Activated CD8-positive, alpha-beta T cell treated with anti-CD3 and anti-CD28 coated beads for 36 hours (primary cell): Measurements from ENCODE around the gene PIEZO2. TPM values are rescaled to one million over a fixed set of nuclear protein-coding genes. Genes with fewer than 3 reads are reported as not detected.

ENCODE experiments used
- ATAC-seq: fragments of 200-7000 bp; cut with Tn5 transposase; one replicate; pipeline ENCODE4 v1.10.0; 2021; ENCODE audit warnings: mild to moderate bottlenecking, moderate library complexity
- CTCF ChIA-PET: fragments of 350-600 bp; sonication (Branson Sonifier 250); formaldehyde crosslinking; loops from one replicate; lab custom pipeline; 2021; ENCODE audit warnings: antibody characterized with exemption; lab: Charles Lee
- POLR2A ChIA-PET: fragments of 350-600 bp; sonication (Branson Sonifier 250); formaldehyde crosslinking; loops from one replicate; lab custom pipeline; 2021; ENCODE audit warnings: antibody characterized with exemption; lab: Charles Lee
- DNase-seq: peaks from one replicate; pipeline ENCODE4 v3.0.0-alpha.2; 2020
- H3K27ac Mint-ChIP-seq: one replicate; pipeline ENCODE4 v1.8.0; 2021; ENCODE audit warnings: mild to moderate bottlenecking, mixed read lengths
- H3K27me3 Mint-ChIP-seq: one replicate; pipeline ENCODE4 v1.8.0; 2021; ENCODE audit warnings: mixed read lengths
- H3K36me3 Mint-ChIP-seq: one replicate; pipeline ENCODE4 v1.8.0; 2021; ENCODE audit warnings: low read depth, mixed read lengths
- H3K4me1 Mint-ChIP-seq: one replicate; pipeline ENCODE4 v1.8.0; 2021; ENCODE audit warnings: low read depth, mixed read lengths
- H3K4me3 Mint-ChIP-seq: one replicate; pipeline ENCODE4 v1.8.0; 2021; ENCODE audit warnings: mild to moderate bottlenecking, moderate library complexity, mixed read lengths
- H3K9me3 Mint-ChIP-seq: one replicate; pipeline ENCODE4 v1.8.0; 2021; ENCODE audit warnings: mixed read lengths
- CTCF ChIP-seq: fragments of 200-600 bp; IDR thresholded peaks from one replicate; pipeline ENCODE4 v1.8.0; 2022; ENCODE audit warnings: antibody characterized with exemption, mild to moderate bottlenecking
- intact Hi-C: fragments of 100-400 bp; cut with micrococcal nuclease; formaldehyde crosslinking; loops from one replicate; pipeline ENCODE4 v1.10.0; 2022
- total RNA-seq, 2 experiments: library from RNA; stranded (reverse); gene quantifications; one replicate each; pipeline ENCODE4 v1.2.3, GENCODE V29; 2021

Gene PIEZO2
- total RNA-seq, 2 experiments from 2014 or later, result not detected

GRCh38 chr18:10682368-10682714 is 467.0 kb downstream of the PIEZO2 start:
- Mint-ChIP-seq H3K27me3 (peaks cover 2% of the 10 kb centered on the region), H3K4me1 (no peaks in the 10 kb centered on the region), H3K4me3 (no peak overlapping the region), H3K27ac (no peak overlapping the region), H3K36me3 (no peaks in the 10 kb centered on the region), H3K9me3 (no peaks in the 10 kb centered on the region)
- DNase-seq (no peak), ATAC-seq (no peak)
- intact Hi-C loops, result no loop called here
- CTCF ChIA-PET, result no interaction called here
- POLR2A ChIA-PET, result no interaction called here
- no peak for TF ChIP-seq CTCF

GRCh38 chr18:10681581-10682367 is 467.6 kb downstream of the PIEZO2 start:
- intact Hi-C loops, result no loop called here
- TF ChIP-seq CTCF, result no peak
- ChIA-PET CTCF (no interaction called here), POLR2A (no interaction called here)
- DNase-seq (no peak), ATAC-seq (no peak)
- Mint-ChIP-seq H3K4me3 (no peak overlapping the region), H3K9me3 (no peaks in the 10 kb centered on the region), H3K27ac (no peak overlapping the region), H3K27me3 (peaks cover 2% of the 10 kb centered on the region), H3K36me3 (no peaks in the 10 kb centered on the region), H3K4me1 (no peaks in the 10 kb centered on the region)

GRCh38 chr18:10680271-10680596 is 469.1 kb downstream of the PIEZO2 start:
- intact Hi-C loops, result no loop called here
- Mint-ChIP-seq H3K27ac (no peak overlapping the region), H3K27me3 (no peaks in the 10 kb centered on the region), H3K4me1 (no peaks in the 10 kb centered on the region), H3K9me3 (no peaks in the 10 kb centered on the region), H3K4me3 (no peak overlapping the region), H3K36me3 (no peaks in the 10 kb centered on the region)
- no peak for TF ChIP-seq CTCF
- DNase-seq (no peak), ATAC-seq (no peak)
- CTCF ChIA-PET, result interaction anchor here (0.9 kb wide), 1 partner anchor 9 kb away, joined by 3 read pairs; no protein-coding TSS in a partner anchor
- POLR2A ChIA-PET, result no interaction called here

- H3K4me1 Mint-ChIP-seq, result no peaks in the 10 kb centered on the region
- ChIA-PET POLR2A (no interaction called here), CTCF (interaction anchor here (0.9 kb wide), 1 partner anchor 8 kb away, joined by 3 read pairs; no protein-coding TSS in a partner anchor)
- DNase-seq (no peak), ATAC-seq (no peak)
- no peak overlapping the region for H3K4me3 Mint-ChIP-seq
- no peaks in the 10 kb centered on the region for H3K36me3 Mint-ChIP-seq
- intact Hi-C loops, result no loop called here
- no peak overlapping the region for H3K27ac Mint-ChIP-seq
- H3K9me3 Mint-ChIP-seq, result no peaks in the 10 kb centered on the region
- no peak for TF ChIP-seq CTCF
- no peaks in the 10 kb centered on the region for H3K27me3 Mint-ChIP-seq
Measured at GRCh38 chr18:10679557-10680270, 469.7 kb downstream of the PIEZO2 start.

GRCh38 chr18:10671441-10671840 is 477.9 kb downstream of the PIEZO2 start:
- Mint-ChIP-seq H3K27me3 (peaks cover 2% of the 10 kb centered on the region), H3K36me3 (no peaks in the 10 kb centered on the region), H3K4me1 (no peaks in the 10 kb centered on the region), H3K27ac (no peak overlapping the region), H3K9me3 (no peaks in the 10 kb centered on the region), H3K4me3 (no peak overlapping the region)
- no peak for ATAC-seq
- intact Hi-C loops, result no loop called here
- no peak for DNase-seq
- CTCF ChIA-PET, result interaction anchor here (0.7 kb wide), 1 partner anchor 8 kb away, joined by 3 read pairs; no protein-coding TSS in a partner anchor
- no peak for TF ChIP-seq CTCF
- POLR2A ChIA-PET, result no interaction called here
